ENCODE results near the gene METTL5.
"Not testable (repeated sequence)": the region's sequence is repeated elsewhere in the genome, so short reads cannot be mapped to it uniquely, and the experiment has no call there.

The METTL5 gene

GRCh38 chr2:169867579-169867978, 42.9 kb upstream of the METTL5 start:
- TF ChIP-seq SPI1 (IDR thresholded peaks at IDR 0.05; ENCODE audit: borderline replicate concordance, low read depth) (no peak), GABPA (IDR thresholded peaks at IDR 0.05; ENCODE audit: low read depth) (no peak), REST (IDR thresholded peaks at IDR 0.05; ENCODE audit: insufficient replicate concordance, low read depth) (no peak), POLR2AphosphoS5 (IDR thresholded peaks at IDR 0.05; ENCODE audit: low read depth) (no peak)
- TF ChIP-seq, protein P1, sequence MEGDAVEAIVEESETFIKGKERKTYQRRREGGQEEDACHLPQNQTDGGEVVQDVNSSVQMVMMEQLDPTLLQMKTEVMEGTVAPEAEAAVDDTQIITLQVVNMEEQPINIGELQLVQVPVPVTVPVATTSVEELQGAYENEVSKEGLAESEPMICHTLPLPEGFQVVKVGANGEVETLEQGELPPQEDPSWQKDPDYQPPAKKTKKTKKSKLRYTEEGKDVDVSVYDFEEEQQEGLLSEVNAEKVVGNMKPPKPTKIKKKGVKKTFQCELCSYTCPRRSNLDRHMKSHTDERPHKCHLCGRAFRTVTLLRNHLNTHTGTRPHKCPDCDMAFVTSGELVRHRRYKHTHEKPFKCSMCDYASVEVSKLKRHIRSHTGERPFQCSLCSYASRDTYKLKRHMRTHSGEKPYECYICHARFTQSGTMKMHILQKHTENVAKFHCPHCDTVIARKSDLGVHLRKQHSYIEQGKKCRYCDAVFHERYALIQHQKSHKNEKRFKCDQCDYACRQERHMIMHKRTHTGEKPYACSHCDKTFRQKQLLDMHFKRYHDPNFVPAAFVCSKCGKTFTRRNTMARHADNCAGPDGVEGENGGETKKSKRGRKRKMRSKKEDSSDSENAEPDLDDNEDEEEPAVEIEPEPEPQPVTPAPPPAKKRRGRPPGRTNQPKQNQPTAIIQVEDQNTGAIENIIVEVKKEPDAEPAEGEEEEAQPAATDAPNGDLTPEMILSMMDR (IDR thresholded peaks at IDR 0.05; ENCODE audit: insufficient read depth, low read length) = no peak
- H3K4me3 ChIP-seq (replicated peaks; ENCODE audit: insufficient read depth, low read length) = no peak overlapping the region
- no peaks in the 10 kb centered on the region for H3K27me3 ChIP-seq (ENCODE audit: insufficient read depth, poor library complexity, severe bottlenecking)
- H3K27ac ChIP-seq (replicated peaks) = no peak overlapping the region
- DNase-seq (ENCODE audit: low read depth in 1 of 2, low spot score in 1 of 2) = no peak

GRCh38 chr2:169866230-169866629, 41.5 kb upstream of the METTL5 start:
- H3K27ac ChIP-seq (replicated peaks); DNase-seq (ENCODE audit: low read depth in 1 of 2, low spot score in 1 of 2); H3K27me3 ChIP-seq (ENCODE audit: insufficient read depth, poor library complexity, severe bottlenecking); H3K4me3 ChIP-seq (replicated peaks; ENCODE audit: insufficient read depth, low read length): not testable (repeated sequence)

- no peak overlapping the region for H3K27ac ChIP-seq (replicated peaks)
- no peaks in the 10 kb centered on the region for H3K27me3 ChIP-seq (ENCODE audit: insufficient read depth, poor library complexity, severe bottlenecking)
- H3K4me3 ChIP-seq (replicated peaks; ENCODE audit: insufficient read depth, low read length) = no peak overlapping the region
- DNase-seq (ENCODE audit: low read depth in 1 of 2, low spot score in 1 of 2) = no peak
- TF ChIP-seq REST (IDR thresholded peaks at IDR 0.05; ENCODE audit: insufficient replicate concordance, low read depth) = no peak
- TF ChIP-seq GABPA (IDR thresholded peaks at IDR 0.05; ENCODE audit: low read depth) = no peak
These were observed 40.8 kb upstream of the METTL5 start for GRCh38 chr2:169865492-169865891.

DNA sequence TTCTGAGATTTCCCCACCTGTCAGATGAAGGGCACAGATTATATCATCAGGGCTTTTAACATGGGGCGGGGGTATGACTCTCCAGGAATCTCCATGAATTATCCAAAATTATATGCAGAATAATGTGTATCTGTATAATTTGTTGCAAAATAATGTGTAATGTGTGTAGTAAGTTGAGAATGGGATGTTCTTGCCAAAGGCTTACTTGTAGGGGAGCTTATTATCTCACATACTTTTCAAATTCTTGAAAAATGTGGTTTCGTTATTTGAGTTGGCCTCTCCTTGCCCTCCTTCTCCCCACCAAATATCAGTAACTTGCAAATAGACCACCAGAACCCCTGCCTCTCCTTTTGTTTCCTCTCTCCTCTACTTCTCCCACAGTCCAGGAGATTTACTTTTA, 38.1 kb upstream of the METTL5 start:
- Histone ChIP-seq H3K4me3 (replicated peaks; ENCODE audit: insufficient read depth, low read length) (no peak overlapping the region), H3K27me3 (ENCODE audit: insufficient read depth, poor library complexity, severe bottlenecking) (no peaks in the 10 kb centered on the region), H3K27ac (replicated peaks) (no peak overlapping the region)
- no peak for DNase-seq (ENCODE audit: low read depth in 1 of 2, low spot score in 1 of 2)
- TF ChIP-seq GABPA (IDR thresholded peaks at IDR 0.05; ENCODE audit: low read depth) = no peak
- TF ChIP-seq, protein P1 (IDR thresholded peaks at IDR 0.05; ENCODE audit: insufficient read depth, low read length) = no peak
- TF ChIP-seq REST (IDR thresholded peaks at IDR 0.05; ENCODE audit: insufficient replicate concordance, low read depth) = no peak
- TF ChIP-seq SPI1 (IDR thresholded peaks at IDR 0.05; ENCODE audit: borderline replicate concordance, low read depth) = no peak
- no peak for TF ChIP-seq POLR2AphosphoS5 (IDR thresholded peaks at IDR 0.05; ENCODE audit: low read depth)

All from HL-60 (cell line).